Smooth muscle cell (in vitro differentiated cells): ENCODE data around the gene GARIN5B. TPM values are rescaled to one million over a fixed set of nuclear protein-coding genes. Genes with fewer than 3 reads are reported as not detected.

Experiments
- DNase-seq: peaks from one replicate; lab custom pipeline; 2025; ENCODE audit not compliant: unreplicated experiment; lab: John Stamatoyannopoulos, UW
- H2AFZ ChIP-seq: fragments of 200-600 bp; sonication (generic); 2 replicates; pipeline ENCODE4 v1.6.0; 2016; ENCODE audit warnings: antibody characterized with exemption, low read depth, mild to moderate bottlenecking
- H3F3A ChIP-seq: fragments of 200-600 bp; sonication (generic); 2 replicates; pipeline ENCODE4 v1.6.0; 2017; ENCODE audit warnings: antibody characterized with exemption, low read depth
- H3K27ac ChIP-seq: fragments of 200-600 bp; sonication (generic); 2 replicates; pipeline ENCODE4 v1.5.1; 2016; ENCODE audit warnings: low read depth, mild to moderate bottlenecking
- H3K27me3 ChIP-seq: fragments of 200-600 bp; sonication (generic); 2 replicates; pipeline ENCODE4 v1.6.1; 2016; ENCODE audit warnings: low read depth, mild to moderate bottlenecking
- H3K36me3 ChIP-seq: fragments of 200-600 bp; sonication (generic); 2 replicates; pipeline ENCODE4 v1.5.1; 2016; ENCODE audit warnings: low read depth
- H3K4me1 ChIP-seq: fragments of 200-600 bp; sonication (generic); 2 replicates; pipeline ENCODE4 v1.5.1; 2016; ENCODE audit warnings: low read depth
- H3K4me2 ChIP-seq: fragments of 200-600 bp; sonication (generic); 2 replicates; pipeline ENCODE4 v1.6.0; 2016; ENCODE audit warnings: mild to moderate bottlenecking
- H3K4me3 ChIP-seq: fragments of 200-600 bp; sonication (generic); 2 replicates; pipeline ENCODE4 v1.5.1; 2016; ENCODE audit warnings: mild to moderate bottlenecking
- H3K79me2 ChIP-seq: fragments of 200-600 bp; sonication (generic); 2 replicates; pipeline ENCODE4 v1.6.0; 2016; ENCODE audit warnings: low read depth, mild to moderate bottlenecking
- H3K9ac ChIP-seq: fragments of 200-600 bp; sonication (generic); 2 replicates; pipeline ENCODE4 v1.6.0; 2016; ENCODE audit warnings: low read depth
- H3K9me3 ChIP-seq: fragments of 200-600 bp; sonication (generic); replicated peaks from 2 replicates; pipeline ENCODE4 v1.5.1; 2016; ENCODE audit warnings: low read depth
- H4K20me1 ChIP-seq: fragments of 200-600 bp; sonication (generic); 2 replicates; pipeline ENCODE4 v1.6.0; 2016; ENCODE audit warnings: low read depth
- WGBS: methylation state at CpG from one replicate; pipeline ENCODE4 v1.1.7; 2016; ENCODE audit warnings: low lambda C conversion rate; 5-methylcytosine and 5-hydroxymethylcytosine counted together
- polyA plus RNA-seq: library from polyadenylated mRNA; unstranded; fragments of >200 nt; fragmentation: Nextera tagmentation; extraction: Ambion mirVana; gene quantifications from 2 replicates; pipeline ENCODE4 v1.2.1, GENCODE V29; 2016
- total RNA-seq: library from RNA; depleted of rRNA; stranded (reverse); fragments of >200 nt; gene quantifications from 2 replicates; pipeline ENCODE4 v1.2.3, GENCODE V29; 2014
- TF ChIP-seq, protein P1 (sequence below): fragments of 200-600 bp; sonication (generic); IDR thresholded peaks from 2 replicates; pipeline ENCODE4 v1.5.1; 2017; ENCODE audit warnings: borderline replicate concordance, mild to moderate bottlenecking, antibody characterized with exemption; ENCODE audit not compliant: insufficient read depth, poor library complexity, severe bottlenecking

Gene GARIN5B
- total and polyA plus RNA-seq, 2 experiments from 2014 or later, result 0.07 TPM; not detected in 1

DNA sequence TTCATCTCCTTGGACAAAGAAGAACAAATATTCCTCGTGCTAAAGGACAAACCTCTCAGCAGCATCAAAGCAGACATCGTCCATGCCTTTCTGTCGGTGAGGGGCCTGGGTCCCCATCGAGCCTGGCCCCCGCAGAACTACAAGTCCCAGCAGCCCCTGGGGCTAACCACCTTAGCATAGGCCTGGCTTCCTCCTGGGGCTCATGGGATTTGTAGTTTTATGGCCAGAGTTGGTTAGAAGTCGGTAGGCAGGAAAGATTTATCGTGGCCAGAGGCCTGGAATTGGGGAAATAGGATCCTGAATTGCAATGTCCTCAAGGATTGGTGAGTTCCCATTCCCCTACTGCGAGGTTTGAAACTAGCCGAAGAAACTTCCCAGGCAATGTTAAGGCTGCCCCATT is 57.6 kb downstream of the GARIN5B start:
- Histone ChIP-seq H3K4me2 (no peak overlapping the region), H3K4me1 (peaks cover 9% of the 10 kb centered on the region), H3F3A (no peaks in the 10 kb centered on the region), H3K27ac (no peak overlapping the region), H4K20me1 (no peaks in the 10 kb centered on the region), H2AFZ (no peak overlapping the region), H3K9ac (no peak overlapping the region), H3K9me3 (no peaks in the 10 kb centered on the region), H3K4me3 (no peak overlapping the region), H3K79me2 (no peaks in the 10 kb centered on the region), H3K27me3 (no peaks in the 10 kb centered on the region), H3K36me3 (no peaks in the 10 kb centered on the region)
- no peak for DNase-seq
- TF ChIP-seq, protein P1, sequence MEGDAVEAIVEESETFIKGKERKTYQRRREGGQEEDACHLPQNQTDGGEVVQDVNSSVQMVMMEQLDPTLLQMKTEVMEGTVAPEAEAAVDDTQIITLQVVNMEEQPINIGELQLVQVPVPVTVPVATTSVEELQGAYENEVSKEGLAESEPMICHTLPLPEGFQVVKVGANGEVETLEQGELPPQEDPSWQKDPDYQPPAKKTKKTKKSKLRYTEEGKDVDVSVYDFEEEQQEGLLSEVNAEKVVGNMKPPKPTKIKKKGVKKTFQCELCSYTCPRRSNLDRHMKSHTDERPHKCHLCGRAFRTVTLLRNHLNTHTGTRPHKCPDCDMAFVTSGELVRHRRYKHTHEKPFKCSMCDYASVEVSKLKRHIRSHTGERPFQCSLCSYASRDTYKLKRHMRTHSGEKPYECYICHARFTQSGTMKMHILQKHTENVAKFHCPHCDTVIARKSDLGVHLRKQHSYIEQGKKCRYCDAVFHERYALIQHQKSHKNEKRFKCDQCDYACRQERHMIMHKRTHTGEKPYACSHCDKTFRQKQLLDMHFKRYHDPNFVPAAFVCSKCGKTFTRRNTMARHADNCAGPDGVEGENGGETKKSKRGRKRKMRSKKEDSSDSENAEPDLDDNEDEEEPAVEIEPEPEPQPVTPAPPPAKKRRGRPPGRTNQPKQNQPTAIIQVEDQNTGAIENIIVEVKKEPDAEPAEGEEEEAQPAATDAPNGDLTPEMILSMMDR, result no peak
- 93% methylated on average over 9 of the region's 9 CpGs for WGBS

DNA sequence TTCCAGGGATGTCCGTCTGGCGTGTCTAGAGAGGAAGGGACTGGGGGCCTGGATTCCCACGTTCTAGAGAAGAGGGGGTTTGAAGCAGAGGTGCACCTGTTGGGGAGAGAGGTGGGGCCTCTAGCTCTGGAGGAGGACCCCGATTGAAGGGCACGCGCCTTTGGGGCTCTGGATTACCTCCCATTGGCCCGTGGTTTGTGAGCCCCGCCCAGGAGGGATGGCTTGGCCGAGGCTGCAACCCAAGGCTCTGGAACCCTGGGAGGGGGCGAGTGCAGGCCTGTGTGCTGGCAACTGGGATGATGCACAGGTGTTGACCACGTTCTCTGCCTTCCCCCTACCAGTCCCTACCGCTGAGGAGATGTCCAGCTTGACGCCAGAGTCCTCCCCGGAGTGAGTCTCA is 58.1 kb downstream of the GARIN5B start:
- Histone ChIP-seq H3F3A (no peaks in the 10 kb centered on the region), H3K4me1 (peaks cover 9% of the 10 kb centered on the region), H3K4me2 (no peak overlapping the region), H3K27ac (no peak overlapping the region), H3K9ac (no peak overlapping the region), H3K27me3 (no peaks in the 10 kb centered on the region), H3K79me2 (no peaks in the 10 kb centered on the region), H3K4me3 (no peak overlapping the region), H3K36me3 (no peaks in the 10 kb centered on the region), H3K9me3 (no peaks in the 10 kb centered on the region), H2AFZ (no peak overlapping the region), H4K20me1 (no peaks in the 10 kb centered on the region)
- TF ChIP-seq, protein P1, result no peak
- DNase-seq, result no peak
- WGBS, result 93% methylated on average over 14 of the region's 14 CpGs

Other genes with a start within 250 kb of the GARIN5B start
- gene PPP1R12C, start 245.6 kb downstream of the GARIN5B start, total RNA-seq, result 16.8 and 30.5 TPM in 2 replicates
- gene PPP1R12C, start 245.6 kb downstream of the GARIN5B start, polyA plus RNA-seq, result 26.1 and 32.1 TPM in 2 replicates
- 24.9 and 27.1 TPM in 2 replicates for gene TNNT1, start 214.1 kb downstream of the GARIN5B start, total RNA-seq
- gene TNNT1, start 214.1 kb downstream of the GARIN5B start, polyA plus RNA-seq, result 24.5 and 54.0 TPM in 2 replicates
- not detected in 2 replicates for gene TNNI3, start 205.5 kb downstream of the GARIN5B start, total RNA-seq
- gene TNNI3, start 205.5 kb downstream of the GARIN5B start, polyA plus RNA-seq, result 1.8 and 3.0 TPM in 2 replicates
- 0.76 and 1.3 TPM in 2 replicates for gene DNAAF3, start 196.6 kb downstream of the GARIN5B start, total RNA-seq
- gene DNAAF3, start 196.6 kb downstream of the GARIN5B start, polyA plus RNA-seq, result 0.97 and 1.4 TPM in 2 replicates
- gene SYT5, start 183.0 kb downstream of the GARIN5B start, total RNA-seq, result not detected in 2 replicates
- gene SYT5, start 183.0 kb downstream of the GARIN5B start, polyA plus RNA-seq, result 0.17 TPM in 1 of 2 replicates, not detected in the other
- gene PTPRH, start 153.8 kb downstream of the GARIN5B start, total RNA-seq, result 0.18 and 0.31 TPM in 2 replicates
- 0.46 TPM in 1 of 2 replicates, not detected in the other for gene PTPRH, start 153.8 kb downstream of the GARIN5B start, polyA plus RNA-seq
- gene TMEM86B, start 134.5 kb downstream of the GARIN5B start, total RNA-seq, result 1.7 and 2.1 TPM in 2 replicates
- 2.6 and 3.3 TPM in 2 replicates for gene TMEM86B, start 134.5 kb downstream of the GARIN5B start, polyA plus RNA-seq
- gene PPP6R1, start 104.2 kb downstream of the GARIN5B start, total RNA-seq, result 26.7 and 31.1 TPM in 2 replicates
- 58.0 and 59.9 TPM in 2 replicates for gene PPP6R1, start 104.2 kb downstream of the GARIN5B start, polyA plus RNA-seq
- gene HSPBP1, start 83.2 kb downstream of the GARIN5B start, total RNA-seq, result 21.5 and 22.1 TPM in 2 replicates
- gene HSPBP1, start 83.2 kb downstream of the GARIN5B start, polyA plus RNA-seq, result 66.5 and 80.0 TPM in 2 replicates
- 5.0 and 10.4 TPM in 2 replicates for gene BRSK1, start 79.3 kb downstream of the GARIN5B start, total RNA-seq
- gene BRSK1, start 79.3 kb downstream of the GARIN5B start, polyA plus RNA-seq, result 3.0 and 3.3 TPM in 2 replicates
- gene TMEM150B, start 37.9 kb downstream of the GARIN5B start, total RNA-seq, result not detected in 2 replicates
- gene TMEM150B, start 37.9 kb downstream of the GARIN5B start, polyA plus RNA-seq, result 0.22 TPM in 1 of 2 replicates, not detected in the other
- 12.2 and 26.1 TPM in 2 replicates for gene KMT5C, start 23.4 kb downstream of the GARIN5B start, total RNA-seq
- 23.2 and 27.2 TPM in 2 replicates for gene KMT5C, start 23.4 kb downstream of the GARIN5B start, polyA plus RNA-seq
- 0.18 and 0.31 TPM in 2 replicates for gene COX6B2, start 8.5 kb downstream of the GARIN5B start, total RNA-seq
- 1.7 and 1.9 TPM in 2 replicates for gene COX6B2, start 8.5 kb downstream of the GARIN5B start, polyA plus RNA-seq
- gene IL11, start 7.2 kb upstream of the GARIN5B start, total RNA-seq, result 36.5 and 40.1 TPM in 2 replicates
- gene IL11, start 7.2 kb upstream of the GARIN5B start, polyA plus RNA-seq, result 66.4 and 68.1 TPM in 2 replicates
- gene TMEM190, start 13.6 kb upstream of the GARIN5B start, total RNA-seq, result not detected in 2 replicates
- 8.2 and 11.1 TPM in 2 replicates for gene TMEM190, start 13.6 kb upstream of the GARIN5B start, polyA plus RNA-seq
- 0.58 and 2.6 TPM in 2 replicates for gene TMEM238, start 21.0 kb upstream of the GARIN5B start, total RNA-seq
- 3.3 and 9.3 TPM in 2 replicates for gene TMEM238, start 21.0 kb upstream of the GARIN5B start, polyA plus RNA-seq
- 824 and 1,108 TPM in 2 replicates for gene RPL28, start 22.7 kb upstream of the GARIN5B start, total RNA-seq
- gene RPL28, start 22.7 kb upstream of the GARIN5B start, polyA plus RNA-seq, result 515 and 595 TPM in 2 replicates
- gene UBE2S, start 44.5 kb upstream of the GARIN5B start, total RNA-seq, result 34.8 and 39.9 TPM in 2 replicates
- gene UBE2S, start 44.5 kb upstream of the GARIN5B start, polyA plus RNA-seq, result 162 and 171 TPM in 2 replicates
- gene SHISA7, start 80.0 kb upstream of the GARIN5B start, total RNA-seq, result not detected in 2 replicates
- not detected in 2 replicates for gene SHISA7, start 80.0 kb upstream of the GARIN5B start, polyA plus RNA-seq
- gene ISOC2, start 98.4 kb upstream of the GARIN5B start, total RNA-seq, result 47.3 and 56.5 TPM in 2 replicates
- 37.3 and 61.4 TPM in 2 replicates for gene ISOC2, start 98.4 kb upstream of the GARIN5B start, polyA plus RNA-seq
- not detected in 2 replicates for gene C19orf85, start 101.5 kb upstream of the GARIN5B start, total RNA-seq
- not detected in 2 replicates for gene C19orf85, start 101.5 kb upstream of the GARIN5B start, polyA plus RNA-seq
- gene ZNF628, start 113.4 kb upstream of the GARIN5B start, total RNA-seq, result 2.4 and 2.6 TPM in 2 replicates
- 1.3 and 2.0 TPM in 2 replicates for gene ZNF628, start 113.4 kb upstream of the GARIN5B start, polyA plus RNA-seq
- gene NAT14, start 121.9 kb upstream of the GARIN5B start, total RNA-seq, result 14.3 and 17.3 TPM in 2 replicates
- gene NAT14, start 121.9 kb upstream of the GARIN5B start, polyA plus RNA-seq, result 67.5 and 72.1 TPM in 2 replicates
- gene SSC5D, start 125.2 kb upstream of the GARIN5B start, total RNA-seq, result 3.0 and 3.8 TPM in 2 replicates
- gene SSC5D, start 125.2 kb upstream of the GARIN5B start, polyA plus RNA-seq, result 11.2 and 13.6 TPM in 2 replicates
- not detected in 2 replicates for gene SBK2, start 173.9 kb upstream of the GARIN5B start, total RNA-seq
- gene SBK2, start 173.9 kb upstream of the GARIN5B start, polyA plus RNA-seq, result not detected in 2 replicates
- gene SBK3, start 182.3 kb upstream of the GARIN5B start, total RNA-seq, result not detected in 2 replicates
- gene SBK3, start 182.3 kb upstream of the GARIN5B start, polyA plus RNA-seq, result 0.37 TPM in 1 of 2 replicates, not detected in the other
- gene ZNF579, start 217.6 kb upstream of the GARIN5B start, total RNA-seq, result 4.2 TPM in 2 replicates
- gene ZNF579, start 217.6 kb upstream of the GARIN5B start, polyA plus RNA-seq, result 15.1 and 15.8 TPM in 2 replicates
- gene FIZ1, start 236.3 kb upstream of the GARIN5B start, total RNA-seq, result 4.6 and 10.4 TPM in 2 replicates
- gene FIZ1, start 236.3 kb upstream of the GARIN5B start, polyA plus RNA-seq, result 16.8 and 17.7 TPM in 2 replicates
- 16.3 and 20.1 TPM in 2 replicates for gene ZNF524, start 237.0 kb upstream of the GARIN5B start, total RNA-seq
- 13.3 and 19.4 TPM in 2 replicates for gene ZNF524, start 237.0 kb upstream of the GARIN5B start, polyA plus RNA-seq
- gene ZNF865, start 242.4 kb upstream of the GARIN5B start, total RNA-seq, result 3.0 and 3.8 TPM in 2 replicates
- 1.2 and 2.0 TPM in 2 replicates for gene ZNF865, start 242.4 kb upstream of the GARIN5B start, polyA plus RNA-seq